GM19351 (cell line): ENCODE data around the gene LILRA6.
"Not testable (repeated sequence)": the region's sequence is repeated elsewhere in the genome, so short reads cannot be mapped to it uniquely, and the experiment has no call there.

Experiments
- ATAC-seq: cut with Tn5 transposase; IDR thresholded peaks from one replicate; pipeline ENCODE4 v1.9.1; 2021; ENCODE audit warnings: mild to moderate bottlenecking, moderate library complexity; ENCODE audit not compliant: unreplicated experiment

The LILRA6 gene

DNA sequence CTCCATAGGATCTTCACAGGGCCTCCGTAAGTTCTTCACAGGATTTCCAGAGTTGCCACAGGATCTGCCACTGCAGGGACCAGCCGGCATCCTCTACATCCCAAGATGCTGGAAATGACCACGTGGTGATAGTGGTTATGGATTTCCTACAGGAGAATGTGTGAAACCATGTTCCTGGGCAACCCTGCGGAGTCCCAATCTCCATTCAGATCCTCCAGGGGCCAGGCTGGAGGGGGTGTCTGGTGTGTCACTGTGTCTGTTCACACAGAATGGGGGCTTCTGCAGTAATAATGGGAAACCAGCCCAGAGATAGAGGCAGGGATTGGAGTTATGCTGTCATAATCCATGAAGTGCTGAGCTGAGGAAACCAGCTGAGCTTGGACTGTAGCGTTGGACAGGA lies 8.6 kb downstream of the LILRA6 start:
- no peak for ATAC-seq

DNA sequence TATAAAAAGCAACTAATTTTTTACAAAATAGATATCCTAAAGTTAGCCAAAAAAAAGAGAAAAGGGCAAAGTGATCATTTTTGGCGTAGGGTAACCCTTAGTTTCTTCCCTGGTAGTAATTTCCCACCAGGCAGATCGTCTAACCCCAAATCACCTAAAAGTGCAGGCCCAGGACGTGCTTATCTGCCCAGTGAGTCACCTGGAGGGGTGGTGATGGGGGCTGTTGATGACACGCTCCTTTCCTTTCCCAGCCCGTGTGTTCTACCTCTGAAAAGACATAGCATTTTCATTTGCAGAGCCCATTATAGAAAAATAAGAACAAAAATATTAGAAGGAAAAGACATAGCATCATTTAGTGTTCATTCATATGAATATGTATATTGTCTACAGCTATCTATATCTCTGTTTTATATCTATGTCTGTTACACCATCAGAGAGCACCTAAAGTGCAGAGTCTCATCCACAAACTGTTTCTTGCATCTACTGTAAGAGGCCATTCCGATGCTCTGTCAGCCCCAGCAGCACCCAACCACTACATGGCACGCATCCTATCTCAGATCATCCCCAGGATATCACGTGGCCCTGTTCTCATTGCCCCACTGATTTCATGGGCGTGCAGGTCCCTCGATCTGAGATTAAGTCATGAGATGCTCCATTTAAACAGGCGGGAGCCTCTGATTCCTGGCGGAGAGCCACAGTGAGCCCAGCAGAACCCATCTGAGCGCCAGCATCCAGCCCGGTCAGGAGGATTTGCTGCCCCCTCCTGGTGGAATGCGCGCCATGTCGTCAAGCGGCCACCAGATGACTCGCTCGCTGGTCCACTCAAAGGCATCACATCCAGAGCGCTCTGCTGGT lies 11.3 kb downstream of the LILRA6 start:
- no peak for ATAC-seq

DNA sequence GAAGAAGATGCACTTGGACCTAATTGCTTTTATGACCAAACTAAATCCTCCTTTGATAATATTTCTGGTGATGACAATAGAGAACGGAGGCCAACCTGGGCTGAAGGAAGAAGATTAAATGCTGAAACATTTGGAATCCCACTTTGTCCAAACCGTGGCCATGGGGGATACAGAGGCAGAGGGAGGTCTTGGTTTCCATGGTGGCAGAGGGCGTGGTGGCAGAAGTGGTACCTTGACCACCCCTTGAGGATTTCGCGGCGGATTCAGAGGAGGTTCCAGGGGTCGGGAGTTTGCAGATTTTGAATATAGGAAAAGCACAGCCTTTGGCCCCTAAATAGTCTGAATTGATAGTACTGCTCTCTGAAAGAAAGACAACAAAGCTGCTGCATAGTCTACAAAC lies 12.6 kb downstream of the LILRA6 start:
- no peak for ATAC-seq

DNA sequence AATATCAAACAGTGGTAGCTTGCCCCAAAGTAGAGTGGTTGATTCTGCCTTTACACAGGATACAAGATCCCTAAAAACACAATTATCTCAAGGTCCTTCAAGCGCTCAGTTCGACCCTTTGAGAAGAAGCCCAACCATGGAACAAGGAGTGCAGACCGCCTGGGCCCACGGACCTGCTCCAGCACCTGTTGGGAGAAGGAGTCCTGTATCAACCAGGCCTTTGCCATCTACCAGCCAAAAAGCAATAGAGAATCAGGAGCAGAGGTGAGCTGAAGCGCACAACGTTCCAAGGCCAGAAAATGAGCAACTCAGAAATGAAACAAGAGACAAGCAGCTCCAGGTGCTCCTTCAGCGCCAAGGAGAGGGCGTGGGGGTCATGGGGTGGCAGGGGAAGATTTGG lies 13.4 kb downstream of the LILRA6 start:
- no peak for ATAC-seq

DNA sequence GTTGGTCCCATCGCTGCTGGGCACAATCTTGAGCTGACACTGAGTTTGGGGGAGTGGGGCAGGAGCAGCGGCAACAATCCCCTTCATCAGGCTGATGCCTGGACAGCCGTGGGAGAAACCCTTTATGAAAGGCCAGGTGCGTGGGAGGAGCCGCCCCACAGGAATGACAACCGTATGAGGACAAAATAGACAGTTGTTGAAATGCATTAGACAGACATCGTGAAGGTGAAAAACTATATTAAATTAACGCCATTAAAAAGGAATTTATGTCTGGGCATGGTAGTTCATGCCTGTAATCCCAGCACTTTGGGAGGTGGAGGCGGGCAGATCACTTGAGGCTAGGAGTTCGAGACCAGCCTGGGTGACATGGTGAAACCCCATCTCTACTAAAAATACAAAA lies 18.0 kb downstream of the LILRA6 start:
- not testable (repeated sequence) for ATAC-seq

DNA sequence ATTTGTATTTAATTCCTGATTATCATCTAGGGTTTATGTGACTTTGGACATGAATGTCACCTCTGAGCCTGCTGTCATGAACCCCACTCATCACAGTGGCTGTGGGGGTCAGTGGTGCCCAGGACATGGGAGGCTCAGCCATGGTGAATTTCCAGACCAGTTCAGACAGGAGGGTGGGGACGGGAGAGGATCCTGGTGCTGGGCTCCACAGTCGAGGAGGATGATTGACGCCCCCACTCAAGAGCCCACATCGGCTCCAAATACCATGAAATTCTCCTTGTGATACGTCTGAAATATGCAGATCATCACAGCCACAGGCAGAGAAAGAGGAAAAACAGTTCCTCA lies 18.7 kb downstream of the LILRA6 start:
- not testable (repeated sequence) for ATAC-seq

DNA sequence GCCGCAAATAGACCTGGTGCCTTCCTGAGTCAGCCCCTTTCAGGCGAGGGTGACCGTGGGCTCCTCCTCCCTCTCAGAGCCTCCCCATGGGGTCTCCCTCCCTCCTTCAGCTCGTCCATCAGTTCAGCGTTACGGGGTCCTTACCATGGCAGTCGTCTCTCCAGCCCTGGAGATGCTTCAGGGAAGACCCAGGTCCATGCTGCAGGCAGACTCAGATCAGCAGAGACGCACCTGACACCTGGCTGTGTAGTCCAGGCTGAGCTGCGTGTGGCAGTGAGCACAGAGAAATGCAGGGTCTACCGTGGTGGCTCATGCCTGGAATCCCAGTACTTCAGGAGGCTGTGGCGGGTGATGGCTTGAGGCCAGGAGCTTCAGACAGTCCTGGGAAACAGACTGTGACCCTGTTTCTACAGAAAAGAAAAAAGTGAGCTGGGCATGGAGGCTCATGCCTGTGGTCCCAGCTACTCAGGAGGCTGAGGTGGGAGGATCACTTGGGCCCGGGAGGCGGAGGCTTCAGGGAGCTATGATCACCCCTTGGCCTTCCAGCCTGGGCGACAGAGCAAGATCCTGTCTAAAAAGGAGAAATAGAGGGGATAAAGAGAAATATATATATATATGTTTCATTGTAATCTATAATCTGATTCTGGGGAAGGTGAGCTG lies 19.2 kb downstream of the LILRA6 start:
- not testable (repeated sequence) for ATAC-seq

GRCh38 chr19:54222474-54223276 lies 19.9 kb downstream of the LILRA6 start, which contains the start of gene LILRB3:
LILRB3 (minus strand) TSS chr19:54223007; CDS start chr19:54222976, 31 bp downstream.
- not testable (repeated sequence) for ATAC-seq

DNA sequence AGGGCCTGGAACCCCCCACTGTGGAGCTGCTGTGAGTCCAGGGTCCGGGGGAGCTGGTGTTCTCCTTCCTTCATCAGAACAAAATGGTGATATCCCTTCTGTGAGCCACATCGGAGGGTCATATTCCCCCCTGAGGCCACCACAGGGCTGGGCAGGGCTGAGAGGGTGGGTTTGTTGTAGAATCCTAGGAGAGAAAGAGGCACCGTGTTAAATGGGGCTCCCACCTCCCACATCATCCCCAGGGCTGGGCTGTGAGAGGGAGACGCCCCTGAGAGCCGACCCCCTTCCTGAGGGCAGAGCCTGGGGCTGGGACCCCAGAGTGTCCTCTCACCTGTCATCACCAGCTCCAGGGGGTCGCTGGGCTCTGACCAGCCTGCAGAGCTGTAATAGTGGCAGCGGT lies 20.6 kb downstream of the LILRA6 start:
- ATAC-seq = not testable (repeated sequence)

GRCh38 chr19:54219702-54220101 lies 22.9 kb downstream of the LILRA6 start:
- ATAC-seq = not testable (repeated sequence)

GRCh38 chr19:54218960-54219661 lies 23.5 kb downstream of the LILRA6 start:
- no peak for ATAC-seq

- ATAC-seq = no peak
Observed at GRCh38 chr19:54218259-54218658, 24.3 kb downstream of the LILRA6 start.

- ATAC-seq = not testable (repeated sequence)
Observed at GRCh38 chr19:54217517-54218247, 24.9 kb downstream of the LILRA6 start.

DNA sequence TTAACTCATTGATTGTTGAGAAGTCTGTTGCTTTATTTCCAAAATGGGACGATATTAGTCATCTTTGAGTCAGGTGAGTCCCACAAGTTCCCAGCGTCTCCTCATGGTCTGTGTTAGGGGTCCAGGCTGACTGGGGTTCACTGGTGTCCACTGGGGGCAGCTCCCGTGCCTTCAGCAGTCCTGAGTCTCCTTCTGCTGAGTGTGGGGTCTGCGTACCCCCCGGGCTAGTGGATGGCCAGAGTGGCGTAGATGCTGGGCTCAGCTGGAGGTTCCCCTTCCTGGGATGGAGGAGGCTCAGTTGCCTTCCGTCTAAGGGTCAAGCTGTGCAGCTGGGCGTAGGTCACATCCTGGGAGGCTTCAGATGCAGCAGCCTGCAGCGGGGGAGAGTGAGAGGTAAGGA lies 25.7 kb downstream of the LILRA6 start:
- ATAC-seq = no peak

GRCh38 chr19:54214734-54215133 lies 27.9 kb downstream of the LILRA6 start:
- ATAC-seq = not testable (repeated sequence)

- not testable (repeated sequence) for ATAC-seq
Observed at GRCh38 chr19:54214217-54214616, 28.4 kb downstream of the LILRA6 start.

GRCh38 chr19:54211235-54211634 lies 31.4 kb downstream of the LILRA6 start:
- ATAC-seq = no peak

DNA sequence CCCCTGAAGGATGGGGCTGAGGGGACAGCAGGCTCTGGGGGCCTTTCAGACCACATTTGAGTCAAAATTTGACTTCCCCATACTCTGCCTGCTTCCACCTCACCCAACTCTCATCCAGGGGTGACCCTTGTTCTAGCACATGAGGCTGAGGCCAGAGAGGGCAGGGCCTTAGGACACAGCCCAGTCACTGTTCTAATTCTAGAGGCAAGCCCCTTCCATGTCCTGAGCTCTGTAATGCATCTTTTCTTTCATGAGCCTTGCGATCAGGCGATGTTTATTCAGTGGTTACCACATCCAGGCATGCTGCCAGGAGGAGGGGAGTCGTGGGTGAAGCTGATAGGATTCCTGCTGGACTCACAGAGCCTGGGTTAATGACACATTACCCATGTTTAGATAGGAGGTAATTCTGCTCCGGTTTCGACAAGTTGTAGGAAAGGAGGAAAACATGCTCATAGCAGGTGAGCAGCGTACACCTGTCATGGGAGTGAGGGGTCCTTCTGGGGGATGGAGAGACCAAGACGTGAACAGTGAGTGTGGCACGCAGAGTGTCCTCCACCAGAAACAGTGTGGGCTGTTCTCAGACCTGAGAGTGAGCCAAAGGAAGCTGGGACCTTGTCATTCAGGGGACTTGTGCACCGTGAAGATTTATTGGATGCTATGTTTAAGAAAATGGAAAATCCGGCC lies 32.6 kb downstream of the LILRA6 start:
- no peak for ATAC-seq

DNA sequence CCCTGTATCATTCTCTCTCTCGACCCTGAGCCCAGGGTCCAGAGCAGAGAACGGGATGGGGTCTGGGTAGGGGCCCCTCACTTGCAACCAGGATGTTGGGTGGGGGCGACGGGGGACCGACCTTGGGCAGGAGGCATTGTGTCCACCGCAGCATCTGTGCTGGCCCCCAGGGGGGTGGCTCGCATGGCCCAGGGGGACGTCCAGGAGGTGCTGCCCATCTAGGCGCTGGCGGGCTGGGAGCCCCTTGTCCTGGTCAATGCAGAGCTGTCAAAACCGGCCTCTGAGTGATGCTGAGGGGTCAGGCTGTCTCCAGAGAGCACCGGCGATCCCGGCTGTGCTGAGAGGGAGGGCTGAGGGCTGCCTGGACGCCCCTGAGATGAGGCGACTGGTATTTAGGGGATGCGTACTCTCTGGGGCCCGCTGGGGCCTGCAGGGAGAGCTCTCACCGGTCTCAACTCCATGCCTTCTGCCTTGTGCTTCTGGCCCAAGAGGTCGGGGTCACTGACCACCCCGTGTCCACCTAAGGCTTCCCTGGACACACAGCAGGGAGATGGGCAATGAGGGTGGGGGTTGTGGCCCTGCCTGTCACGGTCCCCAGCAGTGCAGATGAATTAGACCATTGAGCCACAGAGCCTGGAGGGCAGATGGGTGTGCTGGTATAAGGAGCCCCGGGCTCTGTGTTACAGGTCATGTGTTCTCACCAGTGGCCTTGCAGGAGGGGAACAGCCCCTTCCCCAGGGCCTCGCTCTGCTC lies 33.4 kb downstream of the LILRA6 start:
- no peak for ATAC-seq
